Heart left ventricle (tissue), 16 donors: ENCODE results near the gene PSAPL1. TPM values are rescaled to one million over a fixed set of nuclear protein-coding genes. Genes with fewer than 3 reads are reported as not detected.
A peak's percentile ranks its signal among the peaks of the same experiment; 100 is the strongest.

Experiments
- ATAC-seq, 4 donors: fragments of 200-7000 bp; cut with Tn5 transposase; one replicate each; pipeline ENCODE4 v1.9.1; 2020 to 2022; ENCODE audit warnings: moderate library complexity in 4 of 4, mild to moderate bottlenecking in 3 of 4, moderate number of reproducible peaks in 1 of 4
- DNase-seq, 5 donors: peaks; one replicate each; pipeline ENCODE4 v3.0.0-alpha.2; 2020
- H3K27ac ChIP-seq, 12 donors: fragments of 200-600 bp; sonication (generic) in 4 of 12; one replicate each; pipeline versions ENCODE4 v1.5.0 to v1.8.0; 2016 to 2022; ENCODE audit warnings: mild to moderate bottlenecking in 2 of 12
- H3K27me3 ChIP-seq, 9 donors: fragments of 200-600 bp; sonication (generic) in 2 of 9; one replicate each; pipeline versions ENCODE4 v1.5.1 to v1.8.0; 2016 to 2022; ENCODE audit warnings: mild to moderate bottlenecking in 3 of 9
- H3K36me3 ChIP-seq, 9 donors: fragments of 200-600 bp; sonication (generic) in 2 of 9; one replicate each; pipeline versions ENCODE4 v1.5.0 to v1.8.0; 2018 to 2022; ENCODE audit warnings: mild to moderate bottlenecking in 2 of 9
- H3K4me1 ChIP-seq, 12 donors: fragments of 200-600 bp; sonication (generic) in 4 of 12; one replicate each; pipeline versions ENCODE4 v1.5.0 to v1.8.0; 2016 to 2022; ENCODE audit warnings: mild to moderate bottlenecking in 3 of 12
- H3K4me3 ChIP-seq, 12 donors: fragments of 200-600 bp; sonication (generic) in 4 of 12; one replicate each; pipeline versions ENCODE4 v1.5.0 to v1.8.0; 2017 to 2022; ENCODE audit warnings: mild to moderate bottlenecking in 9 of 12, moderate library complexity in 4 of 12
- H3K9me3 ChIP-seq, 12 donors: fragments of 200-600 bp; sonication (generic) in 4 of 12; one replicate each; pipeline versions ENCODE4 v1.5.0 to v1.8.0; 2016 to 2022; ENCODE audit warnings: mild to moderate bottlenecking in 1 of 12
- CTCF ChIP-seq, 12 donors: fragments of 200-600 bp; sonication (generic) in 4 of 12; IDR thresholded peaks; one replicate each; pipeline versions ENCODE4 v1.5.0 to v1.8.0; 2018 to 2022; ENCODE audit warnings: antibody characterized with exemption in 12 of 12, mild to moderate bottlenecking in 5 of 12
- POLR2A ChIP-seq, 2 donors: fragments of 450-650 bp; IDR thresholded peaks; one replicate each; pipeline ENCODE4 v1.6.1; 2017; ENCODE audit warnings: antibody characterized with exemption in 2 of 2, mild to moderate bottlenecking in 2 of 2, moderate library complexity in 2 of 2
- WGBS, 4 donors: extraction: QIAGEN DNeasy Blood & Tissue Kit in 2 of 4; methylation state at CpG; one replicate each; pipeline versions ENCODE4 v1.1.5 to v1.1.7; 2013 to 2018; 5-methylcytosine and 5-hydroxymethylcytosine counted together
- intact Hi-C, 10 donors: fragments of 100-400 bp; cut with DNase I; formaldehyde crosslinking; loops; one replicate each; pipeline versions ENCODE4 v1.11.1 to v1.14.2; 2022
- microRNA-seq, 4 donors: library from miRNA; unstranded; fragments of <30 nt; microRNA quantifications; one replicate each; pipeline versions ENCODE4 to v1.2.0, GENCODE V29; 2017 to 2020
- polyA plus RNA-seq, 2 donors: library from polyadenylated mRNA; stranded (reverse); fragments of 200-250 nt; gene quantifications; one replicate each; pipeline ENCODE4 v1.2.3, GENCODE V29; 2013
- total RNA-seq, 9 donors: library from RNA; depleted of rRNA in 2 of 9; stranded (reverse); fragments of >200 nt in 2 of 9; fragmentation: NEBNext Ultra II Directional in 3 of 9; extraction: Animal tissue kit (Norgen Biotek cat#: 25700) in 3 of 9; gene quantifications; one replicate each; pipeline versions ENCODE4 v1.1.0 to v1.2.4, GENCODE V29; 2016 to 2023
- donor health status: ischemic (EF 13 %, LVEDD 7.1; RV severe dilation, severe dysfunction).
- donor health status: healthy with polysubstance abuse.
- donor health status: DM: no; HTN: yes; CAD: no.
- donor health status: DM: no; HTN: no; CAD: no.
- donor health status: ischemic (EF 25% LVEDD 6.9; RV normal size, moderate dysfunction).
- donor health status: ischemic (EF 25% LVEDD 5.7; RV mildly dilated, moderate dysfunction).
- donor health status: healthy.
- donor health status: DM: yes; HTN: yes; CAD: no.
- donor health status: ischemic (EF 35%, LVEDD 5.7; RV mildly dilated, moderate dysfunction).
- donor health status: nonischemic (EF 11% LVEDD 7.7; RV severe dilation, severe dysfunction).
- donor health status: DM: yes; HTN: yes; CAD: no.
- donor health status: PGD.
- donor health status: ischemic (EF 29% LVEDD 5.4; RV normal size, mild dysfunction).
- donor health status: nonischemic (EF 23%, LVEDD 6.1; RV moderate dilation, normal function).

Gene PSAPL1
- total and polyA plus RNA-seq, 11 donors, result 0.11 TPM; not detected in 10

GRCh38 chr4:7381221-7381889 is 53.4 kb downstream of the PSAPL1 start:
- Histone ChIP-seq H3K27ac (no peak overlapping the region), H3K36me3 (no peaks in the 10 kb centered on the region), H3K4me1 (peaks cover 0 to 16% (median 1%) of the 10 kb centered on the region in 12 donors), H3K4me3 (no peak overlapping the region), H3K9me3 (no peaks in the 10 kb centered on the region), H3K27me3 (peaks cover 0 to 4% (median 0%) of the 10 kb centered on the region in 9 donors)
- 44 to 56% (median 51%) methylated on average over 8 to 9 of the region's 9 CpGs for WGBS, 4 donors
- peak in 4 of 5 donors; percentile 50 to 70 (median 56) for DNase-seq
- intact Hi-C loops, result no loop called here
- no peak for TF ChIP-seq CTCF (IDR thresholded peaks at IDR 0.05)
- TF ChIP-seq POLR2A (IDR thresholded peaks at IDR 0.05), result no peak
- peak; percentile 59 to 80 (median 70) for ATAC-seq

Small RNA genes within 50 kb of the gene (microRNA-seq; reads per million reads assigned to microRNA genes)
- 0 reads per million in 4 donors for gene MIR4274

Other genes with a start within 250 kb of the PSAPL1 start
- 1 to 10 TPM; 1.7 to 5.5 (median 3.2) TPM for gene SORCS2, start 242.4 kb downstream of the PSAPL1 start, total RNA-seq
- gene SORCS2, start 242.4 kb downstream of the PSAPL1 start, polyA plus RNA-seq, result under 1 TPM; 0.28 to 0.50 TPM